LNCaP clone FGC (cell line): ENCODE data around the gene PEX12.
"Not testable (repeated sequence)": the region's sequence is repeated elsewhere in the genome, so short reads cannot be mapped to it uniquely, and the experiment has no call there.

Source experiments
- DNase-seq: peaks from one replicate; pipeline ENCODE4 v3.0.0-alpha.2; 2011; ENCODE audit warnings: low read depth
- H3K4me3 ChIP-seq: 2 replicates; pipeline ENCODE4 v1.5.1; 2011; ENCODE audit warnings: mild to moderate bottlenecking, low read depth, low read length, control low read depth
- CTCF ChIP-seq: IDR thresholded peaks from 2 replicates; pipeline ENCODE4 v1.5.1; 2012; ENCODE audit warnings: mild to moderate bottlenecking; ENCODE audit not compliant: control insufficient read depth, insufficient read depth; ENCODE audit errors: extremely low read depth

PEX12 gene

GRCh38 chr17:35578929-35579432, 610 bp upstream of the PEX12 start:
- no peak for TF ChIP-seq CTCF

GRCh38 chr17:35577830-35578196, 558 bp downstream of the PEX12 start:
- no peak for TF ChIP-seq CTCF
- no peak for DNase-seq
- H3K4me3 ChIP-seq: peak overlapping the region; percentile 87

More at GRCh38 chr17:35578929-35579432, 610 bp upstream of the PEX12 start:
- peak overlapping the region; percentile 87 for H3K4me3 ChIP-seq
- no peak for DNase-seq

GRCh38 chr17:35575759-35576158, 2.6 kb downstream of the PEX12 start:
- no peak for TF ChIP-seq CTCF
- H3K4me3 ChIP-seq: no peak overlapping the region

GRCh38 chr17:35569405-35569804, 9.0 kb downstream of the PEX12 start:
- H3K4me3 ChIP-seq: peak overlapping the region; percentile 100
- no peak for TF ChIP-seq CTCF
- no peak for DNase-seq

More at GRCh38 chr17:35575759-35576158, 2.6 kb downstream of the PEX12 start:
- no peak for DNase-seq

- no peak for TF ChIP-seq CTCF
- no peak for DNase-seq
- H3K4me3 ChIP-seq: peak overlapping the region; percentile 100
Observed at GRCh38 chr17:35568561-35568960, 9.8 kb downstream of the PEX12 start.

- peak overlapping the region; percentile 100 for H3K4me3 ChIP-seq
Observed at GRCh38 chr17:35566968-35567367, 11.4 kb downstream of the PEX12 start.

GRCh38 chr17:35563181-35563580, 15.2 kb downstream of the PEX12 start:
- not testable (repeated sequence) for H3K4me3 ChIP-seq, DNase-seq

More at GRCh38 chr17:35566968-35567367, 11.4 kb downstream of the PEX12 start:
- no peak for DNase-seq
- no peak for TF ChIP-seq CTCF
